HG03575 (cell line): ENCODE results near the gene TCEAL7.
"Not testable (repeated sequence)": the region's sequence is repeated elsewhere in the genome, so short reads cannot be mapped to it uniquely, and the experiment has no call there.

Experiments used
- ATAC-seq: cut with Tn5 transposase; IDR thresholded peaks from one replicate; pipeline ENCODE4 v1.9.1; 2021; ENCODE audit not compliant: unreplicated experiment, insufficient number of reproducible peaks, low FRiP score; ENCODE audit errors: extremely low read depth

Gene TCEAL7, protein sequence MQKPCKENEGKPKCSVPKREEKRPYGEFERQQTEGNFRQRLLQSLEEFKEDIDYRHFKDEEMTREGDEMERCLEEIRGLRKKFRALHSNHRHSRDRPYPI

DNA sequence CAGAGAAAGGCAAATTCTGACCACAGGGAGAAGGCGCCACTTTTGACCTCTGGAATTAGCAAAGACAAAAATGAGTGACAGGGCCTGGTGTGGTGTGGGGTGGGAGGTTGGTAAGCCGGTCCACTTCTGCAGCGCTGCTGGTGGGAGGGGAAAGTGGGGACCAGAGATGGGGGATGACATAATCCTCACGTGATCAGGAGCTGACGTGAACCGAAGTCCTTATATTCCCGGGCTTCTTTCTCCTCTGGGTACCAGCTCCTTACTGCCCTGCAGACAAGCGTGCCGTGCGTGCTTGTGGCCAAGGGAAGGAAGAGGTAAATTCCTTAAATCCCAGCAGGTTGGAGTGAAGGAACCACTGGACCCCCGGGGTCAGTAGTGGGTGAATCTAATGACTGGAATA is at the start of gene TCEAL7:
Gene TCEAL7, plus strand, starts transcription at position 249 of the 400 bp plus-strand sequence. CDS start 1,165 bp downstream, outside the sequence.
- no peak for ATAC-seq

DNA sequence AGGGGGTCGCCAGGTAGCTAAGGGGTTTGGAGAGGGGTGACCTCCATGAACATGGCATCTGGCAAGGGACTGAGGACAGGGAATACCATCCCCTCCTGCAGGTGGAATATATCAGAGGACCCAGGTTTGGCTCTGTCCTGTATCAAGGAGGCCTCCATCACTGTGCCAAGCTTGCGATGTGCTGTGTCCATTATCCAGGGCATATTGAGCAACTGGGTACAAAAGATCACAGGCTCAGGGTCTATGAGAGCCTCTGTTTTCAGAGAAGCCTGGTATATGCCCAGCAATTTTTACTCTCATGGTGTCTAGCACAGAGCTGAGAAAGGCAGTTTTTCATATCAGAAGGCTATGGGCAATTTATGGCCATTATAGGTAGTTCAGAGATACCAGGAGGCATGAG is 36.9 kb upstream of the TCEAL7 start:
- no peak for ATAC-seq

DNA sequence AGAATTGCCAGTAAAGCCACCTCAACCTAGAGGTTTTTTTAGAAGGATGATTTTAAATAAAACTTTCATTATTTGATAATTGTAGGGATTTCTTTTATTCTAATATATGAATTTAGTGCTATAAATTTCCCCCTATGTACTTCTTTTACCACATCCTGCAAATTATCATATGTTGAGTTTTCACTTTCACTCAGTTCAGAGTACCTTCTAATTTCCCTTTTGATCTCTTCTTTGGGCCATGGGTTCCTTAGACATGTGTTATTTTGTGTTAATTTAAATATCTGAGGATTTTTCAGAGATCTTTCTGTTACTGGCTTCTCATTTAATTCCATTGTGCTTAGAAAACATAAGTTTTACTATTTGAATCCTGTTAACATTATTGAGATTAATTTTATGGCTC is 25.3 kb upstream of the TCEAL7 start:
- ATAC-seq: no peak

DNA sequence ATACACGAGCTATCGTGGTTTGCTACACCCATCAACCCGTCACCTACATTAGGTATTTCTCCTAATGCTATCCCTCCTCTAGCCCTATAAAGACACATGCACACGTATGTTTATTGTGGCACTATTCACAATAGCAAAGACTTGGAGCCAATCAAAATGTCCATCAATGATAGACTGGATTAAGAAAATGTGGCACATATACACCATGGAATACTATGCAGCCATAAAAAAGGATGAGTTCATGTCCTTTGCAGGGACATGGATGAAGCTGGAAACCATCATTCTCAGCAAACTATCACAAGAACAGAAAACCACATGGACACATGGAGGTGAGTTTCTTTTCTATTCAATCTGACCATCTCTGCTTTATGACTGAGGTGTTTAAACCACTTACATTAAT is 24.4 kb upstream of the TCEAL7 start:
- not testable (repeated sequence) for ATAC-seq

DNA sequence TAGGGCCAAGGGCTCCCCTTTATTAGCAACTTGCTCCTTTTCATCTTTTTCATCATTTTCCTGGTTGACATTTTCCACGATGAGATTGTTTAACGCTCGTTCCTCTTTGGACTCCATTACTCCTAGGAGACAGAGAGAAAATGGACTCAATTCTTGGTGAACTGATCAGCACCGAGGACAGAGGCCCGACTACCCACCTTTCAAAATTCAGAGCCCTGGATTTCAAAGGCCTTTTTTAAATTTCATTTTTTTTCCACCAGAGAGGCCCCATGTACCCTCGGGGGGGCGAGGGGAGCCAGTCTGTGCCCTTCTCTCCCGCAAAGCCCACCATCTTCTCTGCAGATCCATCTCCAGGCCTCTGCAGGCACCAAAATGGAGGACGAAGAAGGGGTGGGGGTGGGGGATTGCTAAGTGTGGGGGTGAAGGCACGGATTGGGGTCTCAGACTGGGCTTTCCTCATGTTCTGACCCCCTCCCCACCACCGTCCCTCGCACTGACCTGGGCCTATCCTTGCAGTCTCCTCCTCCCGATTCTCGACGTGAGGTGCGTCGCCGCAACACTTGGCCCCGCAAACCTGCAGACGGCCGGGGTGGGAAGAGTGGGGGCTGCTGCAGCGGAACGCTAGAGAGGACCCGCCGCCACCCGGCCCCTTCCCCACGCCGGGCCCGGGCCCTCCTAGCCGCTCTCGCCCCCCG is 20.0 kb upstream of the TCEAL7 start:
- ATAC-seq: no peak

DNA sequence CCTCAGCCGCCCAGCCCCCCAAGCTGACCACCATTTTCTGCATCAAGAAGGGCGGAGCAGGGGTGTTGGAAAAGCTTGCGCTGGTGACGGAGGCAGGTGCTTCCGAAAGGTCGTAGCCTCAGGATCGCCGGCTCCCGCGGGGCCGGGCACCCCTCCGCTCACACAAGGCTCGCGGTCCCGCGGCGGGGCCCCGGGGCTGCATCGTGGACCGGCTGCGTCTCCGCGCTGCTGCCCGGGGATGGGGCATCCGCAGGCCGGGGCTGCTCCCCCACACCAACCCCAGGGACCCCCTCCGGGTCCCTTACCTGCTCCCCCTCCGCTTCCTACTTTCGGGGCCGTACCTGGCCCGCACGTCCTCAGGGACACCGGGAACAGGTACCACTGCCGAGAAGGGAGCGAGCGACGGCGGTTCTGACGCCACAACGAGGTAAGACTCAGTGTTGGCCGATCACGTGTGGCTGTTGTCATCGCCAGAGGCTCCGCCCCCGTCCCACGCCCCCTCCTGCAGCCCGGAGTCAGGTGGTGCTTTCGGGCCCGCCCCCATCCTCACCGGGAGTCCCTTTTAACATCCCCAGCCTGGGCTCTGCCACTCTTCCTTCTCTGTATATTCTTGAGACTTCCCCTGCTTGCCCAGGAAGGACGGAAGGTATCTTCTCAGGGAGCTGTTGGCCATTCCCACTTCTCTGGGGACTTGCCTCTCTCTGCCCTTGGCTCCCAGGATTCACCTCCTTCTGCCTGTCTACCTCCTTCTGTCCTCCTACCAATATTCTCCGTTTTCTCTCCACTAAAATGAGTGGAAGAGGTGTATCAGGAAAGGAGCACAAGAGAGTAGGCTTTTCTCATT is 19.3 kb upstream of the TCEAL7 start, which contains the start of gene BEX2:
Gene BEX2, minus strand, starts transcription at position 436 of the 844 bp plus-strand sequence. CDS start 1,014 bp downstream, outside the sequence.
- peak; percentile 54 for ATAC-seq

DNA sequence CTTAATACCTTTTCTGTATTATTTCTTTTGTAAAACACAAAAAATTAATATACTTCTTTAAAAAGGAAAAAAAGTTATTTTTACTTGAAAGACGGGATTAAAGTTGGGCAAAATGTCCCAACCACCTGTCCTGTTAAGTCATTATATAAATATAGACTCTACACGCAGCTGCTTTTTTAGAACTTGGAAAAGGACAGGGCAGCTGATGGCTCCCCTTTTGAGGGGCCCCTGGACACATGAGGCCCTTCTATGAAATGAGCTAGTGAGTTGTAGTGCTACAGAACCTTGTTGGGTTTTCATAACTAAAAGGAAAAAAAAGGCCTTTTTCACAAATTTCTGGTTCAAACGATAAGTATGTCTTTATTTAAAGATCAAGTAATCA is 18.6 kb upstream of the TCEAL7 start:
- ATAC-seq: no peak

DNA sequence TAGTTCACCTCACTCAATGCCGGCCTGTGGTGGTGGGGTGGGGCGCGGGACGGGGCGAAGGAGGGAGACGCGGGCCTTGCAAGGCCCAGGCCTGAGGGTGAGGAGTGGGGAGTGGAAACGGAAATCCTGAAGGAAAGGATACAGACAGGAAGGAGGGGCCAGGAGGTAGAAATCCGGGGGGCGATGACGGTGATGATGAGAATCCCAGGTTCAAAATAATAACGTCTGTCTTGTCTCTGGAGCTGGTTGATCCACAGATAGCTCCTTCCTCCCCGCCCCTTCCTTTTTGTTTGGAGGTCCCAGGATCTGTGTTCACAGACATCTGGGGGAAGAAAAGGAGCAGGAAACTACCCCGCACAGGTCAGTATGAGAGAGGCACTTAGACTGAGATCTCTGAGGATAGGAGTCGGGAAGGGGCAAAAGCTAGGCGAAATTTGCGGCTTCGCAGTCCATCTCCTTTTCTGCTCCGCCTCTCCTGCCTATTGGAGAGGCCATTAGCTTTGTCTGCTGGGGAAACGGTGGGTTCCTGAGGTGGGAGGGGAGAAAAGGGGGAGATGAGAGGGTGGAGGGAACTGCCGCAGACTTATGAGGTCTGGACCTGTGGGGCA is 746 bp downstream of the TCEAL7 start:
- no peak for ATAC-seq

DNA sequence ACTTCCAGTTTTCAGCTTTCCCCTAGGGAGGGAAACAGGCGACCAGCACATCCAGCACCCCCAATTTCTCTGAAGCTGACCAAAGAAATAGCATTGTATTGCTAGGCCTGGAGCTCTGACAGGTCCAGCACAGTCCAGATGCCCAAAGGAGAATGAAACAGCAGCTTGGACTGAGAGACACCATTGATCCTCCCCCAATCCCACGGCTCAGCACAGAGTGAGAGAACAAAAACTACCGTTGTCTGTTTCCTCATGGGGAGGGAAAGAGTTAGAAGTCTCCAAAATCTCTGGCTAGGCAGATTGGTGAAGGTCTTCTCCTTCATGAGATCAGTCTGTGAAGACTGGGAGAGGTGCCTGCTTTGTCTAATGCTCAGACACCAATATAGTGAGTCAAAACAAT is 8.6 kb downstream of the TCEAL7 start:
- no peak for ATAC-seq

DNA sequence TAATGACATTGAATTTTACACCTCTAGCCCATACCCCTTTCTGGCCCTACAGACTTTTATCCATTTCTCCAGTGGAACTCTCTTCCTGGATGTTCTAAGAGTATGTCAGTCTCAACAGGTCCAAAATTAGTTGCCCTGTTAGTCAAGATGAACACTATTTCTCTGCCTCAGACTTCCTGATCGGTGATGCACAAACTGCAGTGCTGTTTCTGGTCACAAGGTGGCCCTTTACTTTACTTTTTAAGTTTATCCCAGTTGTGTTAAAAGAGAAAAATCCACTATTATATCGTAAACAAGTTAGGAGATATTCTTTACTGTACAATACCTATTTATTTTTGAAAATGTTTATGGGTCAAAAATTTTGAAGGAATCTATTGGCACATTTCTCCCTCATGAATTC is 13.1 kb downstream of the TCEAL7 start:
- no peak for ATAC-seq

DNA sequence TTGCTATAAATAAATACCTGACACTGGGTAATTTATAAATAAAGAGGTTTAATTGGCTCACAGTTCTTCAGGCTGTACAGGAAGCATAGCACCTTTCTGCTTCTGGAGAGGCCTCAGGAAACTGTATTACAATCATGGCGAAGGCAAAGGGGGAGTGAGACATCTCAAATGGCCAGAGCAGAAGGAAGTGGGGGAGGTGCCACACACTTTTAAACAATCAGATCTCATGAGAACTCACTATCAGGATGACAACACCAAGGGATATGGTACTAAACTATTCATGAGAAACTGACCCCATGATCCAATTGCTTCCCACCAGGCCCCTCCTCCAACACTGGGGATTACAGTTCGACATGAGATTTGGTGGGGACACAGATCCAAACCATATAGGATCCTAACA is 14.6 kb downstream of the TCEAL7 start:
- ATAC-seq: no peak

DNA sequence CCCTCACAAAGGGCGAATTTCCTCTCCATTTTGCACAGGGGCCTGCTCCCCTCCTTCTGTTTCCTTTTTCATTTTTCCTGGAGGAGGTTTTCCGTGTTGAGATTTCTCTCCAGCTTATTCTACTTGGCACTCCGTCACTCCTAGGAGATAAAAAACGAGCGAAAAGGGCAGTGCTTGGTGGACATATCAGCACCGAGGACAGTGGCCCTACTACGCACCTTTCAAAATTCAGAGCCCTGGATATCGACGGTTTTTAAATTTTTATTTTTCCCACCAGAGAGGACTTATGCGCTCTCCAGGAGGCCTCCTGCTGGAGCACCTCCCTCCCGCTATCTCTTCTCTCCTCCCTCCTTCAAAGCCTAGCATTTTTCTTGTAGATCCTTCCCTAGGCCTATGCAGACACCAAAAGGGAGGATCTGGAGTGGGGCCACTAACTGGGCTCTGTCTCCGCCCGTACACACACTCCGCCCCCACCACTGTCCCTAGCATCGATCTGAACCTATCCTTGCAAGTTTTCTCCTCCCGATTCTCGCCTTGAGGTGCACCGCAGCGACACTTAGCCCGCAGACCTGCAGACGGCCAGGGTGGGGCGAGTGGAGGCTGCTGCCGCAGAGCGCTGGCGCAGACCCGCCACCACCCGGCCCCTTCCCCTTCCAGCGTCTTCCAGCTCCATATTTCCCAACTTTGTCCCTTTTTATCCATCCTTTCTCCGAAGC is 17.8 kb downstream of the TCEAL7 start:
- no peak for ATAC-seq

DNA sequence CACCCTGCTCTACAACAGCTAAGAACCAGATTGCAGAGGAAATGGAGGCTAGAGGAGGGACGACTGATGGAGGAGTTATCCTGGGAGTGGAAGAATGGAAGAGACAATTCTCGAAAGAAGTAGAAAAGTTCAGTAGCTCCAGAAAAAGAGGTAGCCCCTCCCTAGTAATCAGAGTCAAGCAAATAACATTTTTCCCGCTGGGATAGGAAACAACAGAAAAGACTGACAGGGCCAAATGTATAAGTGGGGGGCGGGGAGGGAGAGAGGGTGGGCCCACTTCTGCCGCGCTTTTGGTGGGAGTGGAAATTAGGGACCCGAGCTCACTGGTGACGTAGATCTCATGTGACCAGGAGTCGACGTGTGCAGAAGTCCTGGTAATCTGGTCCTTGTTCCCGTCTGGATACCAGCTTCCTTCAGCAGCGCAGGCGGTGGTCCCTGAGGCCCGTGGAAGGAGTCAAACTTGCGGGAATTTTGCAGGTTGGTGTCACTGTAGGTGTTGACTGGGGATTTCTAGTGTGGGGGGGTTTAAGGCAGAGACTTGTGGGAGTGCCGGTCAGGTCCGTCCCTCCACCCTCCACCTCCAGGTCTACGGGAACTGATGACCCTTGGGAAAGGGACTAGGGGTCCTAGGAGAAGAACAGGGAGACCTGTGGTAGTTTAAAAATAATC is 26.2 kb downstream of the TCEAL7 start, which contains the start of gene TCEAL9:
Gene TCEAL9, plus strand, starts transcription at position 377 of the 669 bp plus-strand sequence. CDS start 1,179 bp downstream, outside the sequence.
- no peak for ATAC-seq

DNA sequence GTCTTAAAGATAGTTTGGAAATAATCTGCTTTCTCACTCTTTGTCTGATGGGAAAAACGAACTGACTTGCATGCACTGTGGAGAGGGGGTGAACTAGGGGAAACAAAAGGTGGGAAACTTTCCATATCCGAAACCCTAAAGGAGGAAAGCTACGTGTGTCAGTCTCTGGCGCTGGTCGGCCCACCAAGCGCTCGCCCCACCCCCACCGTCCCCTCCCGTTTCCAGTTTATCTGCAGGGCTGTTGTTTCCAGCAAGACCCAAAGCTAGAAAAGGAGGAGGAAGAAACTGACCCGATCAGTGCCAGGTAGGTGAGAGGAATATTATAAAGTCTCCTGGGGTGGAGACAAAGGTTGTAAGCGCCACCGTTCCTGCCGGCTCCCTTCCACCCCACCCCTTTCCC is 26.8 kb downstream of the TCEAL7 start:
- no peak for ATAC-seq

DNA sequence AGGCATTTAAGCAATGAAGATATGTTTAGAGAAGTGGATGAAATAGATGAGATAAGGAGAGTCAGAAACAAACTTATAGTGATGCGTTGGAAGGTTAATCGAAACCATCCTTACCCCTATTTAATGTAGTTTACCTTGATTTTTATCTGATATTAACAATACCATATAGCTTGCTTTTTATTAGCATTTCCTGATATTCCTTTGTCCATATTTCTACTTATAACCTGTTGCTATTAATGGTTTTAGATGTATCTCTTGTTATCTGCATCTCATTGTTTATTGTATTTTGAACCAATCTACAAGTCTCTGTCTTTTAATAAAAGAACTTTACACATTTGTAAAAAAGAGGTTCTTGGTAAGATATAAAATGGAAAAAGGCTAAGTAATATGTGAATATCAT is 27.8 kb downstream of the TCEAL7 start:
- no peak for ATAC-seq

DNA sequence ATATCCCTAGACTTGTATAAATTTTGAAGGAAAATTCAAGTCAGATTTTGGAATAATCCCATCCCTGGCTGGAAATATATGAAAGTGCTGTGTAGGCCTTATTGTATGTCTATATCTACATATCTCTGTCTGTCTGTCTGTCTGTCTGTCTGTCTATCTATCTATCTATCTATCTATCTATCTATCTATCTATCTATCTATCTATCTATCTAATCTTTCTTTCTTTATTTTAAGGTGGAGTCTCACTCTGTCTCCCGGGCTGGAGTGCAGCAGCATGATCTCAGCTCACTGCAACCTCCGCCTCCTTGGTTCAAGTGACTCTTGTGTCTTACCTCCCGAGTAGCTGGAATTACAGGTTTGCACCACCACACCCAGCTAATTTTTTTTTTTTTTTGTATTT is 29.6 kb downstream of the TCEAL7 start:
- ATAC-seq: not testable (repeated sequence)

DNA sequence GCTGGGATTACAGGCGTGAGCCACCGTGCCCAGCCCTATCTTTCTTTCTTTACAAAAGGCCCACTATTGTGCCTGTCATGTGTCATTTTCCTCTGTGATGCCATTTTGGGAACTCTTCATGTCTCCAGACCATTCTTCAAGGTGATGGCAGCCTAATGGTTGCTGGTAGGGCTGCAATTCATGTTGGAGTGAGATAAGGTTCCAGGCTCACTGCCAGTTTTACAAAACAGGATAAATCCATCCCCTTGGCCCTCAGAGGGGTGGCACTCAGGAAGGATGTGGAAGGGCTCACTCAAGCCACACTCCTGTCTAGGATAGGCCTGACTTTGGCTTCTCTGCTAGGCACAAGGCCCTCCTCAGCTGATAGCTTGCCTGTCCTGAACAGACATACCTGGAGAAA is 30.1 kb downstream of the TCEAL7 start:
- no peak for ATAC-seq

DNA sequence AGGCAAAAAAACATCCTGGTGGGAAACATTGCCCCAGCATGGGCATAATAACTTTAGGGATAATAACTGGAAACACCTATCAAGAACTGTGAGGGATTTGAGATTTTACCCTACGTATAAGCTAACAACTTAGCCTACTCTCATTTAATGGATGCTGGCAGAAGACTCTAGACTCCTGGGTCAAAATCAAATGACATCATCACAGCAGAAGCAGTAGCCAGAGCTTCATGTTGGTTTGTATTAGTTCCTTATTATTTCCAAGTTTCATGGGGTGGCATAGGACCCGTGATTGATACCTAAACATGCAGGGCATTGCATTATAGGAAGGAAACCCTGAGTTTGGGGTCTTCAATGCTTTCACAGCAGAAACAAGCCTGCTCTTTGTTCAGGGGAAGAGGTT is 30.9 kb downstream of the TCEAL7 start:
- no peak for ATAC-seq
